D721Med (cell line): Measurements from ENCODE around the gene ARPC5.

Experiments used
- DNase-seq: peaks from one replicate; pipeline ENCODE4 v3.0.0; 2011; ENCODE audit warnings: low spot score; ENCODE audit not compliant: insufficient read length
- FAIRE-seq: peaks from 2 replicates; lab custom pipeline; 2011; peaks lifted over from hg19 to GRCh38; lab: Jason Lieb, UNC
- CTCF ChIP-seq: IDR thresholded peaks from 2 replicates; pipeline ENCODE4 v1.5.1; 2012; ENCODE audit warnings: mild to moderate bottlenecking, control low read depth; ENCODE audit not compliant: insufficient read depth; ENCODE audit errors: missing control alignments

The ARPC5 gene

GRCh38 chr1:183602510-183602909 is 33.1 kb downstream of the ARPC5 start:
- FAIRE-seq (no peak), DNase-seq (no peak)
- no peak for TF ChIP-seq CTCF

DNA sequence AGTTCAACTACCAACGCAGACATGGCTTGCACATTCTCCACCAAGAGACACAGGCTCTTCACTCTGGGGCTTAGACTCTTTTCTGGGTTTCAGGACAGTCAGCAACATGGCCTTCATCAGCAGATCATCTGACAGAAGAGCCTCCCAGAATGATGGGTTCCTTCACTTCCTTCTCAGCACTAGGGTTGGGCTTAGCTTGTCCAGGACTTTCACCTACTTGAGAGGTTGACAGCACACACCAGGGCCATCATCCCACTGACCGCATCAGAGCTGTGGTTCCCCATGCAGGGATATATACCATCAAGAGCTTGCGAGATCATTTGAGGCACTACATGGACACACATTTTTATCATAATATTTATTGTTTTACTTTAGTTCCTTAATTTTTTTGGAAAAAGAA is 34.9 kb downstream of the ARPC5 start:
- FAIRE-seq (no peak), DNase-seq (no peak)

DNA sequence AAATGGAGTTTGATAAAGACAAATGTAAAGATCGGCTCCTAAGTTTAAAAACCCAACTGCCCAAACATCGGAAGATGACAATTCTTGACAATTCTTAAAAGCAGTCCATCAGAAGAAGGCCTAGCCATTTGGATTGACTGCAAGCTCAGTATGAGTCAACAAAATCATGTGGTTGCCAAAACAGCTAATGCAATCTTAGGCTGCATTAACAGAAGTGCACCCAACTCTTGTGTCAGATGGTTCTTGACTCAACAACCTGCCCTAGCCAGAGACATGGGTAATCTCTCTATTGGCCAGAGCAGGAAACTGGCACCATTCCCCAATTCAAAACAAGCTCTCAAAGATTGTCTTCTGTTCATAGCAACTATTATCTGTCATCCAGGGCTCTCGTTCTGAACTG is 35.4 kb downstream of the ARPC5 start:
- DNase-seq (no peak), FAIRE-seq (no peak)
- no peak for TF ChIP-seq CTCF

More for the DNA sequence above, 34.9 kb downstream of the ARPC5 start:
- TF ChIP-seq CTCF = no peak

- DNase-seq (no peak), FAIRE-seq (no peak)
- no peak for TF ChIP-seq CTCF
Observed at GRCh38 chr1:183598386-183598785, 37.2 kb downstream of the ARPC5 start.

DNA sequence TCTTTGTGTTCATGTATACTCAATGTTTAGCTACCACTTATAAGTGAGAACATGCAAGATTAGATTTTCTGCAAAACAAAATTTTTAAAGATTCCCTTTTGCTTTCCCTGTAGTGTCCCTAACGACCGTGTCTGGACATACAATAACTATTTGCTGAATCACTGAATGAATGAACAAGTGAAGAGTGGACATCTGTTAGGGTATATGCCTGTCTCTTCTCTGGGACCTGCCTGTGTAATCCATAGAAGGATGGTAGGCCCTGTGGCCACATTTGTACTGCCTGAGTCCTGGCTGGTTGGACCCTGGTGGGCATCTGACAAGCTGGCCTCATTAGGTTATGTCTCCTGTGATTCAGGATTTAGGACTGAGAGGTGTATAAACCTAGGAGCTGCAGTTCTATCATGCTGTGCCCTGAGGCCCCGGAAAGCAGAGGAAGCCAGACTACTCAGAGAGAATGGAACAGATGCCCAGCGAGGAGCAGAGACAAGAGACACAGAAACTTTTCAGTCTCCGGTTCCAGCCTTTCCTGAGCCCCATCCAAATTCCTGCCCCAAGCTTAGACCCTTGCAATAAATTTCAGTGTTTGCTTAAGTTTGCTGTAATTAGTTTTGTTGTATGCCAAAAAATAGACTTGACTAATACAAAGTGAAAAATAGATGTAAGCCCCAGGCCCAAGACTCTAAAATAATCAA is 37.8 kb downstream of the ARPC5 start:
- no peak for TF ChIP-seq CTCF
- DNase-seq = no peak
- FAIRE-seq = no peak

DNA sequence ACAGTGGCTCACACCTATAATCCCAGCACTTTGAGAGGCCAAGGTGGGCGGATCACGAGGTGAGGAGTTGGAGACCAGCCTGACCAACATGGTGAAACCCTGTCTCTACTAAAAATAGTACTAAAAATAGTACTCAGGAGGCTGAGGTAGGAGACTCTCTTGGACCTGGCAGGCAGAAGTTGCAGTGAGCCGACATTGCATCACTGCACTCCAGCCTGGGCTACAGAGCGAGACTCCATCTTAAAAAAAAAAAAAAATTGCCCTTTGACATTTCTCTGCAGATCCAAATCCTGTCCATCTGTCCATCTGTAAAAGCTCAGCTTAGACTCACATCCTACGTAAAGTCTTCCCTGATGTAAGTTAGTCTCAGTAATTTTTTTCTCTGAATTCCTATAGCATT is 39.1 kb downstream of the ARPC5 start:
- TF ChIP-seq CTCF = no peak
- DNase-seq (no peak), FAIRE-seq (no peak)

DNA sequence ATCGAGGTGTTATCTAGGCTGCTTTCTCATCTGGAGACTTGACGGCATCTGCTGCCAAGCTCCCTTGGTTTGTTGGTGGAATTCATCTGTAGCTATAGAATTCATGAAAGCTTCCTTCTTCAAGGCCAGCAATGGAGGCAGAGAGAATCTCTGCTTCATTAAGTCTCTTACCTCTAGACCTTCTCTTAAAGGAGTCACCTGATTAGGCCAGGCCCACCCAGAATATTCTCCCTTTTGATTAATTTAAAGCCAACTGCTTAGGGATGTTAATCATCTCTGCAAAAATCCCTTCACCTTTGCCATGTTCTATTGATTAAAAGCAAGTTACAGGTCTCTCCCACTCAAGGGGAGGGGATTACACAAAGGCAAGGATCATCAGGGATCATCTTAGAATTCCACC is 40.0 kb downstream of the ARPC5 start:
- no peak for FAIRE-seq
- TF ChIP-seq CTCF = no peak
- DNase-seq = no peak
